ENCODE measurements around the gene C5orf15. TPM values are rescaled to one million over a fixed set of nuclear protein-coding genes. Genes with fewer than 3 reads are reported as not detected.

C5orf15 gene
- total and polyA plus RNA-seq, 4 donors = 21.2 to 32.4 (median 28.7) TPM

DNA sequence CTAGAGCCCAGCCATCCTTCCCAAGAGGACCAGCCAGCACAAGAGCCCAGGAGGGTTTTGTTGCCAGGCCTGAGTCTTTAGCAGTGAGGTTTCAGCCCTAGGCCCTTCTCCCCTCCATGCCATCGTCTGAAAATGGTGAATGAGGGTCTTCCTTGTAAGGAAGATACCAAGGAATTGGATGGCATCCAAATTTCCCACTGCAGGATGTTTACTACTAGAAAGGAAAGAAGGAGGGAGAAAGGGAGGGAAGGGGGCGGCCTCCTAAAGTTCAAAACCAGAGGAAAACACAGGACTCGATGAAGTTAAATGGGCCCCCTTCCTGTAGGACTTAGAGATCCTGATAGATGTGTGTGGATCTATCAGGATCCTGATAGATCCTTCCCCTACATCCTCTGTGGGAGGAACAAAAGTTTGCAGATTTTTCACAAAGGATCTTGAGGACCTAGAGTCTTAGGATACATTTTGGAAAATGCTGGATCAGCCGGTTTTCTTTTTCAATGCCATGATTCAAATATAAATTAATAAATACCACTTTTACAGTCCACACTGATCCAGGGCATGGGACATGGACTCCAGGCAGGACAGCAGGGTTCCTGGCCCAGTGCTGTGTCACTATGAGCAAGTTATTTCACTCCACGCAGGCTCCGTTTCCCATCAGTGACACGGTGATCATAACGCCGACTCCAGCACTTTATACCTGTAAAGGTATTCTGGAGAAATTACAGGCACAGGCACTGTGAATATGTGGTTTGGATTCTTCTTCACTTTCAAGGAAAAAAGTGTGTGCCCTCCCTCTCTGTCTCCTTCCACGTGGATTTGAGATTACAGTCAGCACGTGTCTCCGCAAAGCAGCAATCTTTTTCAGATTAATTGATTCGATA is 40.9 kb downstream of the C5orf15 start:
- Histone ChIP-seq H3K9me3 (ENCODE audit: control insufficient read depth in 4 of 4, low read length in 3 of 4) (no peaks in the 10 kb centered on the region), H3K4me1 (ENCODE audit: control insufficient read depth in 4 of 4, insufficient read depth in 4 of 4, low read length in 3 of 4) (peaks cover 5 to 14% (median 10%) of the 10 kb centered on the region in 4 donors), H3K36me3 (ENCODE audit: control insufficient read depth in 4 of 4, insufficient read depth in 3 of 4, low read depth in 1 of 4, low read length in 3 of 4) (no peaks in the 10 kb centered on the region), H3K27me3 (ENCODE audit: control insufficient read depth in 4 of 4, insufficient read depth in 4 of 4, low read length in 3 of 4) (no peaks in the 10 kb centered on the region), H3K9ac (ENCODE audit: low read depth in 1 of 2, low read length in 2 of 2) (no peak overlapping the region), H3K27ac (ENCODE audit: low read depth in 1 of 2, low read length in 2 of 2) (no peak overlapping the region), H3K4me3 (ENCODE audit: low read depth in 1 of 3, low read length in 3 of 3) (no peak overlapping the region)
- WGBS = 72% methylated on average over 13 of the region's 13 CpGs
- TF ChIP-seq FOXA2 (IDR thresholded peaks at IDR 0.05) = no peak
- TF ChIP-seq YY1 (IDR thresholded peaks at IDR 0.05) = no peak
- TF ChIP-seq RAD21 (IDR thresholded peaks at IDR 0.05) = no peak
- TF ChIP-seq, protein P1, sequence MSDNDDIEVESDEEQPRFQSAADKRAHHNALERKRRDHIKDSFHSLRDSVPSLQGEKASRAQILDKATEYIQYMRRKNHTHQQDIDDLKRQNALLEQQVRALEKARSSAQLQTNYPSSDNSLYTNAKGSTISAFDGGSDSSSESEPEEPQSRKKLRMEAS (IDR thresholded peaks at IDR 0.05) = no peak
- no peak for TF ChIP-seq CTCF (IDR thresholded peaks at IDR 0.05; ENCODE audit: low read depth, low read length, missing input control)
- TF ChIP-seq GABPA (IDR thresholded peaks at IDR 0.05 in 1 of 2, conservative IDR thresholded peaks at IDR 0.05 in 1 of 2) = no peak
- TF ChIP-seq, protein P2, sequence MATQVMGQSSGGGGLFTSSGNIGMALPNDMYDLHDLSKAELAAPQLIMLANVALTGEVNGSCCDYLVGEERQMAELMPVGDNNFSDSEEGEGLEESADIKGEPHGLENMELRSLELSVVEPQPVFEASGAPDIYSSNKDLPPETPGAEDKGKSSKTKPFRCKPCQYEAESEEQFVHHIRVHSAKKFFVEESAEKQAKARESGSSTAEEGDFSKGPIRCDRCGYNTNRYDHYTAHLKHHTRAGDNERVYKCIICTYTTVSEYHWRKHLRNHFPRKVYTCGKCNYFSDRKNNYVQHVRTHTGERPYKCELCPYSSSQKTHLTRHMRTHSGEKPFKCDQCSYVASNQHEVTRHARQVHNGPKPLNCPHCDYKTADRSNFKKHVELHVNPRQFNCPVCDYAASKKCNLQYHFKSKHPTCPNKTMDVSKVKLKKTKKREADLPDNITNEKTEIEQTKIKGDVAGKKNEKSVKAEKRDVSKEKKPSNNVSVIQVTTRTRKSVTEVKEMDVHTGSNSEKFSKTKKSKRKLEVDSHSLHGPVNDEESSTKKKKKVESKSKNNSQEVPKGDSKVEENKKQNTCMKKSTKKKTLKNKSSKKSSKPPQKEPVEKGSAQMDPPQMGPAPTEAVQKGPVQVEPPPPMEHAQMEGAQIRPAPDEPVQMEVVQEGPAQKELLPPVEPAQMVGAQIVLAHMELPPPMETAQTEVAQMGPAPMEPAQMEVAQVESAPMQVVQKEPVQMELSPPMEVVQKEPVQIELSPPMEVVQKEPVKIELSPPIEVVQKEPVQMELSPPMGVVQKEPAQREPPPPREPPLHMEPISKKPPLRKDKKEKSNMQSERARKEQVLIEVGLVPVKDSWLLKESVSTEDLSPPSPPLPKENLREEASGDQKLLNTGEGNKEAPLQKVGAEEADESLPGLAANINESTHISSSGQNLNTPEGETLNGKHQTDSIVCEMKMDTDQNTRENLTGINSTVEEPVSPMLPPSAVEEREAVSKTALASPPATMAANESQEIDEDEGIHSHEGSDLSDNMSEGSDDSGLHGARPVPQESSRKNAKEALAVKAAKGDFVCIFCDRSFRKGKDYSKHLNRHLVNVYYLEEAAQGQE (IDR thresholded peaks at IDR 0.05) = no peak
- TF ChIP-seq NR2F2 (IDR thresholded peaks at IDR 0.05) = no peak
- no peak for TF ChIP-seq HNF4A (conservative IDR thresholded peaks at IDR 0.05)
- DNase-seq (ENCODE audit: low spot score) = no peak

DNA sequence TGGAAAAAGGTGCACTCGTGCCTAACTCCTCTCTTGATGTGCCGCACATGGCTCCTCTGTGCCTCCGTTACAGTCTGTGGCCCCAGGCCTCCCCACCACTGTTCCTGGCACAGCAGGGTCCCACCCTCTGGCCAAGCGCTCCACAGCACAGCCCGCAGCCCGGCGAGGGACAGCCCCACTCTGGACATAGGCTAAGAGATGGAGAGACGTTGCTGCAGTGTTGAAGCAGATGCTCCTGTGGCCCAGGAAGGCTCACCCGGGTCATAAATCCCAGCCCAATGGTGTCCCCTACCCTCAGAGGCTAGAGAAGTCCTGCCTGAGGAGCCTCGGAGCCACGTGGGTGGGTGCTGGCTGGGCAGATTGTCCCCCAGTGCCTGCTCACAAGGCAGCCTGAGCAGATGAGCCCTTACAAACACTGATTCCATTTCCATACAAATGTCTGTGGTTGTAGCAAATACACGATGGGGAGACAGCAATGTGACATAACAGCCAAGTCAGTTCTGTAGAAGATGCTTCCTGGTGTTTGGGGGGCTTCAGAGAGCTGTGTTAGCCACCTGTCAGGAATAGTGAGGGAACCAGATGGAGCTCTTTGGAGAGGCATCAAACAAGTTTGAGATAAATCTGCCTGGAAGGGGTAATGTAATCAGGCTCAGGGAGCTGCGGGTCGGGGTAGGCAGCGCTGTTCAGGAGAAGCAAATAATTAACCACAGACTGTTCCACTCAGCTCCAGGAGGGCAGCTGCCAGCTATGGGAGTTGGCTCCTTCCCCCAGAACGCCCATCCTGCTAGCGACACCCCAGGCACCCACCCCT is 41.7 kb downstream of the C5orf15 start:
- H3K9ac ChIP-seq (ENCODE audit: low read depth in 1 of 2, low read length in 2 of 2) = no peak overlapping the region
- H3K27me3 ChIP-seq (ENCODE audit: control insufficient read depth in 4 of 4, insufficient read depth in 4 of 4, low read length in 3 of 4) = no peaks in the 10 kb centered on the region
- no peaks in the 10 kb centered on the region for H3K36me3 ChIP-seq (ENCODE audit: control insufficient read depth in 4 of 4, insufficient read depth in 3 of 4, low read depth in 1 of 4, low read length in 3 of 4)
- H3K27ac ChIP-seq (ENCODE audit: low read depth in 1 of 2, low read length in 2 of 2) = no peak overlapping the region
- H3K4me3 ChIP-seq (ENCODE audit: low read depth in 1 of 3, low read length in 3 of 3) = no peak overlapping the region
- 61% methylated on average over 17 of the region's 17 CpGs for WGBS
- no peak for DNase-seq (ENCODE audit: low spot score)
- no peaks in the 10 kb centered on the region for H3K9me3 ChIP-seq (ENCODE audit: control insufficient read depth in 4 of 4, low read length in 3 of 4)
- TF ChIP-seq HNF4G (IDR thresholded peaks at IDR 0.05) = no peak
- TF ChIP-seq FOXA2 (IDR thresholded peaks at IDR 0.05) = no peak
- no peak for TF ChIP-seq FOXA1 (IDR thresholded peaks at IDR 0.05)
- no peak for TF ChIP-seq EGR1 (IDR thresholded peaks at IDR 0.05; ENCODE audit: low read depth in 2 of 2)
- TF ChIP-seq GABPA (IDR thresholded peaks at IDR 0.05 in 1 of 2, conservative IDR thresholded peaks at IDR 0.05 in 1 of 2) = no peak
- TF ChIP-seq, protein P1 (IDR thresholded peaks at IDR 0.05) = no peak
- TF ChIP-seq JUND (IDR thresholded peaks at IDR 0.05) = no peak
- no peak for TF ChIP-seq ATF3 (IDR thresholded peaks at IDR 0.05)
- TF ChIP-seq YY1 (IDR thresholded peaks at IDR 0.05) = no peak
- no peak for TF ChIP-seq SP1 (IDR thresholded peaks at IDR 0.05)
- TF ChIP-seq, protein P2 (IDR thresholded peaks at IDR 0.05) = no peak
- no peak for TF ChIP-seq NR2F2 (IDR thresholded peaks at IDR 0.05)
- no peak for TF ChIP-seq TAF1 (conservative IDR thresholded peaks at IDR 0.05)
- TF ChIP-seq HNF4A (conservative IDR thresholded peaks at IDR 0.05) = no peak
- peaks cover 5 to 14% (median 10%) of the 10 kb centered on the region in 4 donors for H3K4me1 ChIP-seq (ENCODE audit: control insufficient read depth in 4 of 4, insufficient read depth in 4 of 4, low read length in 3 of 4)
